ENCODE data around the gene SLC7A10. TPM values are rescaled to one million over a fixed set of nuclear protein-coding genes. Genes with fewer than 3 reads are reported as not detected.
"Not testable (repeated sequence)": the region's sequence is repeated elsewhere in the genome, so short reads cannot be mapped to it uniquely, and the experiment has no call there.

Gene SLC7A10
- total RNA-seq, 1 experiment from 2014 or later: not detected

DNA sequence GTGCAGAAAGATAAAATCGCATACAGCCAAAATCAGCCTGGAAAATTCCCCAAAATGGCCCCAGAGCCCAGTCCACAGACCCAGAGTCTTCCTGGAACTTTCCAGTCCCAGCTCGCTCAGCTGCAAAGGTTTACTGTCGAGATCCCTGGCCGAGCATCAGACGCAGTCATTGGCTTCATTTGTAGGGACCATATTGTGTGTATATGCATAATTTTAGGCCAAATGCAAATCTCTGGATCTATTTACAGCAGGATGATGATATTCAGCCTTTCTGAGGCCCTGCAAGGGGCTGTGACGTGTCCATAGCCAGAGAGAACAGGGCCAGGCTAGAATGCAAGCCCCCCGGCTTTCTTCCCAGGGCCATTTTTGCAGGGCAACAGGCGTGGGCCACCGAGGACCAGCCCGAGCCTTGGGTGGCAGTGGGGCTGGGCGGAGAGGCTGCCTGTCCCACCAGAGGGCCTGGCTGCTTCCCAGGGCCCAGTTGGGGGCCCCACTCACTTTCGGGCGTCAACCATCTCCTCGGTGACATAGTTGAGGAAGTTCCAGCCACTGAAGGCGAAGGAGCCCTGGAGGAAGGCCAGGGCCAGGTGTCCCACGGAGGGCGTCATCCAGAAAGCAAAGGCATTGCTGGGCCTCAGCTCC, 13.7 kb downstream of the SLC7A10 start:
- no peak overlapping the region for H3K4me3 ChIP-seq
- no peak overlapping the region for H3K27ac ChIP-seq
- H3K9me3 ChIP-seq (replicated peaks): no peaks in the 10 kb centered on the region
- no peaks in the 10 kb centered on the region for H3K27me3 ChIP-seq (replicated peaks)
- H3K36me3 ChIP-seq: no peaks in the 10 kb centered on the region
- DNase-seq (ENCODE audit: low read depth in 1 of 2, low spot score in 2 of 2): no peak
- H3K4me1 ChIP-seq (replicated peaks): no peaks in the 10 kb centered on the region

DNA sequence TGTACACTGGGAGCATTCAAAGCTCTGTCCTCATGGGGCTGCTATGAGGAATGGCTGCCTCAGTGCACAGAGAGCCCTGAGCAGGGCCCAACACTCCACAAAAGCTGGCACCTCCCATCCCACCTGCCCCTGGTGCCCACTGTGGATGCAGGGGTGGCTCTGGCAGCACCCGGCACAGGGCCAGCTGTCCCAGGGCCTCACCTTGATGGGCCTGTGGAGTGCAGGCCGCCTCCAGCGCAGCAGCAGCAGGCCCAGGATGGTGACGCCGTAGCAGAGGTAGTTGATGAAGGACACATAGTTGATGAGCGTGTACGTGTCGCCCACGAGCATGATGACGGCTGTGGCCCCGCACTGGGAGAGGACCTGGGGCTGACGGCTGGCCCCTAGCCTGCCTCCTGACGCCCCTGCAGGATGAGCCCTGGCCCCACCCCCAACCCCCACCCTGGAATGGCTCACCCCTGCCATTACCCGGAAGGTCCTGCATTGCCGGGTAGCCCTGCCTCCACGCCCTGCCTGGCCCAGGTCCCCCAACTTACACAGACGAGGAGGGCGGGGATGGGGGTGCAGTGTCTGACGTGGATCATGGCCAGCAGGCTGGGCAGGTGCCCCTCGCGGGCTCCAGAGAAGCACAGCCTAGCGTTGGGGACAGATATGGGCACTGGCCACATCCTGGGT, 15.2 kb downstream of the SLC7A10 start:
- DNase-seq (ENCODE audit: low read depth in 1 of 2, low spot score in 2 of 2): no peak
- no peak overlapping the region for H3K4me3 ChIP-seq
- no peak overlapping the region for H3K27ac ChIP-seq
- H3K4me1 ChIP-seq (replicated peaks): no peaks in the 10 kb centered on the region
- H3K27me3 ChIP-seq (replicated peaks): no peaks in the 10 kb centered on the region
- H3K9me3 ChIP-seq (replicated peaks): no peaks in the 10 kb centered on the region
- H3K36me3 ChIP-seq: no peaks in the 10 kb centered on the region

DNA sequence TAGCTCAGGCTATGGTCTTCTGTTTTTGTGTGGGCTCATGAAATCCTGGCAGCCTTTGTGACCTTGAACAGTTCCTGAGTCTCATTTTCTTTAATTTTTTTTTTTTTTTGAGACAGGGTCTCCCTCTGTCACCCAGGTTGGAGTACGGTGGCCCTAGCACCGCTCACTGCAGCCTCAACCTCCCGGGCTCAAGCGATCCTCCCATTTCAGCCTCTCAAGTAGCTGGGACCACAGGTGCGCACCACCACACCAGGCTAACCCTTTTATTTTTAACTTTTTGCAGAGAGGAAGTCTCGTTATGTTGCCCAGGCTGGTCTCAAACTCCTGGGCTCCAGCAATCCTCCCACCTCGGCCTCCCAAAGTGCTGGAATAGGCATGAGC, 15.8 kb downstream of the SLC7A10 start:
- H3K4me3 ChIP-seq; H3K36me3 ChIP-seq; H3K4me1 ChIP-seq (replicated peaks); H3K27ac ChIP-seq; H3K9me3 ChIP-seq (replicated peaks); DNase-seq (ENCODE audit: low read depth in 1 of 2, low spot score in 2 of 2); H3K27me3 ChIP-seq (replicated peaks): not testable (repeated sequence)

DNA sequence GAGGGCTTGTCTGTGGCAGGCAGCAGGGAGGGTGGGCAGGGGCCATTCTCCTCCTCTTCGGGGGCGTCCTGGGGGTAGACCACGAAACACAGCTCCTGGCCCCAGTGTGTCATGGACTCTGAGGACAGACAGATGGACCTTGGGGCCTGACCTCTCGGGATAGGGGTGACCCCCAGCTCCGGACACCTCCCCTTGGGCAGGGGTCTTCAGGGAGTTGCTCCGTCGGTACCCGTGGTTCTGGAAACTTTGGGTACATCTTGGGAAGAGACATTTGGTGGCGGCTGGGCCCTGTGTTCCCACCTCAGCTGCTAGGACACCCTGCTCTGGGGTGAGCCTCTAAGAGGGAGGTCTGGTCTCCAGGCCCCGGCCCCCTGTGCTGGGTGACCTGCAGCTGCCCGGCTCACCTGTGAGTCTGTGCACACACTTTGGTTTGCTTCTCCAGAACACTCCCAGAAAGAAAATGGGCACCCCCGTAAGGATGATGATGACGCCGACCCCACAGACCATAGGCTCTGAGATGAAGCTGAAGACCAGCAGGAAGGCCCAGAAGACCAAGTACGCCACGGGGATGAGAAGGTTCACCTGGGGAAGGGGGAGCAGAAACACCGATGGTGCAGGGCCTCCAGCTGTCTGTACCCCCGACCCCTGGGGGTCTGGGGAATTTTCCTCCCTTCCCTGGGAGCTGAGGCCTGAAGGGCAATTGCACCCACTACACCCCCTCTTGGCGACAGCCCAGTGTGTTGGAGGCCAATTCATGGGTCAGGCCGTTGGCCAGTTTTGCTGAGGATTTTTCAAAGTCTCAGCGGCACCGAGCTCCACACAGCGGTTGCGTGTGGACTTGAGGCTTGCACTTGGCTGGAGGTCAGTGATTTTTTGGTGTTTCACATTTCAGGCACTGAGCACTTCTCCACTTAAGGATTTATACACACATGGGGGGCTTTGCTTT, 16.5 kb downstream of the SLC7A10 start:
- Histone ChIP-seq H3K4me1 (replicated peaks) (no peaks in the 10 kb centered on the region), H3K27ac (no peak overlapping the region), H3K9me3 (replicated peaks) (no peaks in the 10 kb centered on the region), H3K4me3 (no peak overlapping the region), H3K27me3 (replicated peaks) (no peaks in the 10 kb centered on the region), H3K36me3 (no peaks in the 10 kb centered on the region)
- no peak for DNase-seq (ENCODE audit: low read depth in 1 of 2, low spot score in 2 of 2)

DNA sequence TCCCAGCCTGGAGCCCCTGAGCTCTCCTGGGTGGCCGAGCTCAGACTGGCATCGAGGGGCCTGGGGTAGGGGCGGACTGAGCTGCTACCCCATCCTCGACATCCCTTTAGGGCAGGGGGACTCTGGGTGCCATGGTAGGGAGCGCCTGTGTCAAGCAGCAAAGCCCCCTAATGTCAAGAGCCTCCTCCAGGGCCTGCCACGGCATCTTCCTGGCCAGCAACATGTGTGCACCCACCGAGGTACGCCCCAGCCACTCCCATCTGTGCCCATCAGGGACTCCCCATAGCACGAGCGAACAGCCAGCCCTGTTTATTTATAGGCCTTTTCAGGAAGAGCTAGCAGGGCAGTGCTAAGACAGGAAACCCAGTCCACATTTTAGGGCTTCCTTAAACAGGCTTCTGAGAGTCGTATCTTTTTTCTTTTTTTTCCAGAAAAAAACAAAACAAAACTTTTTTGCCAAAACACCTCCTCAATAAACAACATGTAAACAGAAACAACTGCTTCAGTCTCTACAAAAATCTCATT, 17.2 kb downstream of the SLC7A10 start:
- Histone ChIP-seq H3K27ac (no peak overlapping the region), H3K36me3 (no peaks in the 10 kb centered on the region), H3K9me3 (replicated peaks) (no peaks in the 10 kb centered on the region), H3K4me3 (no peak overlapping the region), H3K4me1 (replicated peaks) (no peaks in the 10 kb centered on the region), H3K27me3 (replicated peaks) (no peaks in the 10 kb centered on the region)
- DNase-seq (ENCODE audit: low read depth in 1 of 2, low spot score in 2 of 2): no peak

DNA sequence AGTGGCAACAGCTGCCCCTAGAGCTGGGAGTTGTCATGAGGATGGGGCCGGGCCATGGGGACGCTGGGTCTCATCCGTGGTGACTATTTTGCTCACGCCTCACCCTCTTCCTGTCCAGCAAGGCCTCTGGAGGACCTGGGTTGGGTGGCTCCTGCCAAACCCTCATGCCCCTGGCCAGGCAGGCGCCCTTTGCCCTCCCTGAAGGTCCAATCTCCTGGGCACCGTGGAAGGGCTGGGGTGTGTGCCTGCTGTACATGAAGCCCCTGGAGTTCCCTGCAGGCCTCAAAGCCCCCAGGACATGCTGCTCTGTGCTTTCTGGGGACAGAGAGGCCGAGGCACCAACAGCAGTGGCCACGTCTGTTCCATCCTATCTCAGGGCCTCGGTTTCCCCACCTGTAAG, 17.7 kb downstream of the SLC7A10 start:
- no peaks in the 10 kb centered on the region for H3K9me3 ChIP-seq (replicated peaks)
- no peak overlapping the region for H3K4me3 ChIP-seq
- H3K27me3 ChIP-seq (replicated peaks): no peaks in the 10 kb centered on the region
- no peaks in the 10 kb centered on the region for H3K36me3 ChIP-seq
- no peak overlapping the region for H3K27ac ChIP-seq
- no peak for DNase-seq (ENCODE audit: low read depth in 1 of 2, low spot score in 2 of 2)
- no peaks in the 10 kb centered on the region for H3K4me1 ChIP-seq (replicated peaks)

DNA sequence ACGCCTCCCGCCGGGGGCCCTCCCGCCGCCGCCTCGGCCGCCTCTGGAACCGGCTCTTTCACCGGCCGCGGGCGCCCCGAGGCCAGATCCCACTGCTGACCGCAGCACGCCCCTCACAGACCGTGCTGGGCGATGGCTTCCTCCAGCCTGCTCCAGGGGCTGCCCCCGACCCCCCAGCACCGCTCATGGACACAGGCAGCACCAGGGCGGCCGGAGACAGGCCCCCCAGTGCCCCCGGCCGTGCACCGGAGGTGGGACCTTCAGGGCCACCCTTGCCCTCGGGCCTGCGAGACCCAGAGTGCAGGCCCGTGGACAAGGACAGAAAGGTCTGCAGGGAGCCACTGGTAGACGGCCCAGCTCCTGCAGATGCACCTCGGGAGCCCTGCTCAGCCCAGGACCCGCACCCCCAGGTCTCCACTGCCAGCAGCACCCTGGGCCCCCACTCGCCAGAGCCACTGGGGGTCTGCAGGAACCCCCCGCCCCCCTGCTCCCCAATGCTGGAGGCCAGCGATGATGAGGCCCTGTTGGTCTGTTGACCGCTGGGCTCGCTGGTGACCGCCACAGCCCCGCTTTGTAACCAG, 18.5 kb downstream of the SLC7A10 start:
- no peak for DNase-seq (ENCODE audit: low read depth in 1 of 2, low spot score in 2 of 2)
- Histone ChIP-seq H3K36me3 (no peaks in the 10 kb centered on the region), H3K4me3 (no peak overlapping the region), H3K27ac (no peak overlapping the region), H3K9me3 (replicated peaks) (no peaks in the 10 kb centered on the region), H3K4me1 (replicated peaks) (no peaks in the 10 kb centered on the region), H3K27me3 (replicated peaks) (no peaks in the 10 kb centered on the region)

DNA sequence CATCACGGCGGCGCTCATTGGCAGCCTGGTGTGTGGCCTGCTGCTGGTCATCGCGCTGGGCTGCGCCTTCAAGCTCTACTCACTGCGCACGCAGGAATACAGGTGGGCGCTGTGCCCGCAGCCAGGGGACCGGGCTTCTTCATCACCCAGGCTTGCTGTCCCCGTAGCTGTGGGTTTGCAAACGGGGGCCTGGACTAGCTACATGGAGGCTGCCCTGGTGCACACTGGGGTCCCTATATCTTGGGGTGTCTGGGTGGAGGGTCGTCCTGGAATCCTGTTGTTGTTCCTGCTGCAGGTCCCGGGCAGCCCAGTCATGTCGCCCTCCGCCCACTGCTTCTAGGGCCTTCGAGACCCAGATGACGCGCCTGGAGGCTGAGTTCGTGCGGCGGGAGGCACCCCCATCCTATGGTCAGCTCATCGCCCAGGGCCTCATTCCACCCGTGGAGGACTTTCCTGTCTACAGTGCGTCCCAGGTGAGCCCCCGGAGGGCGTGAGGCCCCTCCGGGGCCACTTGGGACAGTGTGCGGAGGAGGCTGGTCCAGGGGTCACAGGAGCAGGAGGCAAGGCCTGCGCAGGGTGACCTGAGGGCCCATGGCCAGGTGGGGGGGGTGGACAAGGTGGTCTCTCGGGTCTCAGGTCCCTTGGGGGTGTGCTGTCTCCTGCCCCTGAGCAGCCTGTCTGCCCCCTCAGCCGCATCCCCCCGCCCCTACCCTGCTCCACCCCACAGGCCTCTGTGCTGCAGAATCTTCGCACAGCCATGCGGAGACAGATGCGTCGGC, 19.2 kb downstream of the SLC7A10 start:
- Histone ChIP-seq H3K27me3 (replicated peaks) (no peaks in the 10 kb centered on the region), H3K27ac (no peak overlapping the region), H3K9me3 (replicated peaks) (no peaks in the 10 kb centered on the region), H3K36me3 (no peaks in the 10 kb centered on the region), H3K4me3 (no peak overlapping the region), H3K4me1 (replicated peaks) (no peaks in the 10 kb centered on the region)
- no peak for DNase-seq (ENCODE audit: low read depth in 1 of 2, low spot score in 2 of 2)

DNA sequence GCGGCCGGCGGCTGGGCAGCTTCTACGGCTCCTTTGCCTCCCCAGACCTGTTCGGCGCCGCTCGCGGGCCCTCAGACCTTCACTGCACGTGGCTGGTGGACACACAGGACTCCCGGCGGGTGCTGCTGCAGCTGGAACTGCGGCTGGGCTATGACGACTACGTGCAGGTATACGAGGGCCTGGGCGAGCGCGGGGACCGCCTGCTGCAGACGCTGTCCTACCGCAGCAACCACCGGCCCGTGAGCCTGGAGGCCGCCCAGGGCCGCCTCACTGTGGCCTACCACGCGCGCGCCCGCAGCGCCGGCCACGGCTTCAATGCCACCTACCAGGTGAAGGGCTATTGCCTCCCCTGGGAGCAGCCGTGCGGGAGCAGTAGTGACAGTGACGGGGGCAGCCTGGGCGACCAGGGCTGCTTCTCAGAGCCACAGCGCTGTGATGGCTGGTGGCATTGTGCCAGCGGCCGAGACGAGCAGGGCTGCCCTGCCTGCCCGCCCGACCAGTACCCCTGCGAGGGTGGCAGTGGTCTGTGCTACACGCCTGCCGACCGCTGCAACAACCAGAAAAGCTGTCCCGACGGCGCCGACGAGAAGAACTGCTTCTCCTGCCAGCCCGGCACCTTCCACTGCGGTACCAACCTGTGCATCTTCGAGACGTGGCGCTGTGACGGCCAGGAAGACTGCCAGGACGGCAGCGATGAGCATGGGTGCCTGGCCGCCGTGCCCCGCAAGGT, 20.0 kb downstream of the SLC7A10 start:
- H3K27ac ChIP-seq: no peak overlapping the region
- H3K27me3 ChIP-seq (replicated peaks): no peaks in the 10 kb centered on the region
- H3K4me3 ChIP-seq: no peak overlapping the region
- H3K36me3 ChIP-seq: no peaks in the 10 kb centered on the region
- DNase-seq (ENCODE audit: low read depth in 1 of 2, low spot score in 2 of 2): no peak
- no peaks in the 10 kb centered on the region for H3K9me3 ChIP-seq (replicated peaks)
- no peaks in the 10 kb centered on the region for H3K4me1 ChIP-seq (replicated peaks)

DNA sequence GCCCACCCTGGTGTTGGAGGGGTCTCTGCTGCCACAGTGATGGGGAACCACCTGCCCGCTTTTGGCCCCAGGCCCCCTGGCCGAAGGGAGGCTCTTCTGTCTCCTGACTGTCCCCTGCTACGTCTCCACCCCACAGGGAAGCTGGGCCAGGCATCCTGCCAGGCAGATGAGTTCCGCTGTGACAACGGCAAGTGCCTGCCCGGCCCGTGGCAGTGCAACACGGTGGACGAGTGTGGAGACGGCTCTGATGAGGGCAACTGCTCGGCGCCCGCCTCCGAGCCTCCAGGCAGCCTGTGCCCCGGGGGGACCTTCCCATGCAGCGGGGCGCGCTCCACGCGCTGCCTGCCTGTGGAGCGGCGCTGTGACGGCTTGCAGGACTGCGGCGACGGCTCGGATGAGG, 20.5 kb downstream of the SLC7A10 start:
- no peak overlapping the region for H3K27ac ChIP-seq
- H3K4me1 ChIP-seq (replicated peaks): no peaks in the 10 kb centered on the region
- no peaks in the 10 kb centered on the region for H3K36me3 ChIP-seq
- H3K9me3 ChIP-seq (replicated peaks): no peaks in the 10 kb centered on the region
- no peak for DNase-seq (ENCODE audit: low read depth in 1 of 2, low spot score in 2 of 2)
- no peak overlapping the region for H3K4me3 ChIP-seq
- H3K27me3 ChIP-seq (replicated peaks): no peaks in the 10 kb centered on the region

DNA sequence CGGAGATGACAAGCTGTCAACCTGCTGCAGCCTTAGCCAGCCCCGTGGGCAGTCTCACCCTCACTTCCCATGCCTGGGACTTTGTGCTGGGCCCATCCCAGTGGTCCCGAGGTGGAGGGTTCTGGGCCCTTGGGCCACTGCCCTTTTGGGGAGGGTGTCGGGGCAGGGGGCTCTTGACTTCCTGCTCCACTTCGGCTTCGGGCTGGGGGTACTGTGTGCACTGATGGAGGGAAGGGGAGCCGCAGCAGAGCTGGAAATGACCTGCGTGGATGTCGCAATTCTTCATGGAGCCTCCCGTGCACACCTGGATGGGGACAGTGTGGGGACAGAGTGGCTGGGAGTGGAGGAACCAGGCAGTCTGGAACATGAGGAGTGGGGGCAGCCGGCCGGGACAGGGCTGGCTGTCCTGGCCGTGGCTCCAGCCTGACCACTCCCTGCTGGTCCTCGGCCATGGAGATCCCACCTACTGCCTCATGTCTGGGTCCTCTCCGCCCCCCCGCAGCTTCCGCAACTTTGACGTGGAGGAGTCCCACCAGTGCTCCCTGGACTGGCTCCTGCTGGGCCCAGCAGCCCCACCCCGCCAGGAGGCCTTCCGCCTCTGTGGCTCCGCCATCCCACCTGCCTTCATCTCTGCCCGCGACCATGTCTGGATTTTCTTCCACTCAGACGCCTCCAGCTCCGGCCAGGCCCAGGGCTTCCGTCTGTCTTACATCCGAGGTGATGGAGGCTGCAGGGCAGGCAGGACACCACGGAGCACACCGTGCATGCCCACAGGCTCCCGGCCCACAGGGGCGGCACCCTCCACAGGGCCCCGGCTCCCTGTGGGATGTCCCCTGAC, 21.3 kb downstream of the SLC7A10 start:
- Histone ChIP-seq H3K4me3 (no peak overlapping the region), H3K9me3 (replicated peaks) (no peaks in the 10 kb centered on the region), H3K27ac (no peak overlapping the region), H3K36me3 (no peaks in the 10 kb centered on the region), H3K27me3 (replicated peaks) (no peaks in the 10 kb centered on the region), H3K4me1 (replicated peaks) (no peaks in the 10 kb centered on the region)
- DNase-seq (ENCODE audit: low read depth in 1 of 2, low spot score in 2 of 2): no peak

DNA sequence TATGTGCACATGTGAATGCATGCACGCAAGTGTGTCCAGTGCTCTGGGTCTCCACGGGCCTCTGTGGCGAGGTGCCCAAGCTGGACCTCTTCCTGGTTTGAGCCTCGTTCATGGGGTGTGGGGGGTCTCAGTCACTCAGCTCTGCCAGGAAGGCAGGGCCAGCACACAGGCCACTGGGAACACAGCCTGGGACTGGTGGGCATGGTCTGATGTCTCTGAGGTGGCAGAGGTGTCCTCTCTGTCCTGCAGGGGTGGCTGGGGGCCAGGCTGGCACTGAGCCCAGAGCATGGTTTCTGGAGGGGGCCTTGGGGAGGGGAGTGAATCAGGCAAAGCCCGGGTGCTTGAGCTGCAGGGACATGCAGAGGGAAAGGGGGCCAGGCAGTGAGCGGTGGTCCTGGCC, 22.1 kb downstream of the SLC7A10 start:
- Histone ChIP-seq H3K27me3 (replicated peaks) (0 out of 2 replicates have a peak, but pooled peaks cover under 1% of the 10 kb centered on the region), H3K4me3 (no peak overlapping the region), H3K9me3 (replicated peaks) (no peaks in the 10 kb centered on the region), H3K27ac (no peak overlapping the region), H3K4me1 (replicated peaks) (no peaks in the 10 kb centered on the region), H3K36me3 (no peaks in the 10 kb centered on the region)
- no peak for DNase-seq (ENCODE audit: low read depth in 1 of 2, low spot score in 2 of 2)

Measured in SJSA1 (cell line).